HG03558 (cell line): ENCODE measurements around the gene TCF12.

Source experiments
- ATAC-seq: cut with Tn5 transposase; IDR thresholded peaks from one replicate; pipeline ENCODE4 v1.9.1; 2021; ENCODE audit warnings: moderate number of reproducible peaks; ENCODE audit not compliant: unreplicated experiment; ENCODE audit errors: extremely low read depth

Gene TCF12

GRCh38 chr15:56918046-56918938 lies at the start of gene TCF12:
Gene TCF12, plus strand, starts transcription at chr15:56918644. Its CDS starts 1,270 bp downstream, at chr15:56919914.
- ATAC-seq = peak; percentile 60

DNA sequence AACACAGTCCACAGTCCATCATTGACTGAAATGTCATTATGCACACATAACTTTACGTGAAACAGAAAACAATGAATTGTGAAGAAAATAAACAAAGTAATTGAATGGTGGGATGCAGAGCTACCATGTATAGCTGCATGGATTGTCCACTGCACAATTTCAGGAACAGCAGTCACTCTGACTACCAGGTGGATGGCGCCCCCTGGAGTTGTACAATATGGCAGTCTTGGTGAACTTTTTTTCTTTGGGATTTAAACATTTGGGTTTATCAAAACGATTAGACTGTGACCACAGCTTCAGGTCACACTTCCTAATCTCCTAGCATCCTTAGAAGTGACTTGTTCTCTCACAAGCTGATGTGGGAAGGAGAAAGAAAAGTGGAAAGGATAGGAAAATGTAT lies 48.9 kb upstream of the TCF12 start:
- no peak for ATAC-seq

DNA sequence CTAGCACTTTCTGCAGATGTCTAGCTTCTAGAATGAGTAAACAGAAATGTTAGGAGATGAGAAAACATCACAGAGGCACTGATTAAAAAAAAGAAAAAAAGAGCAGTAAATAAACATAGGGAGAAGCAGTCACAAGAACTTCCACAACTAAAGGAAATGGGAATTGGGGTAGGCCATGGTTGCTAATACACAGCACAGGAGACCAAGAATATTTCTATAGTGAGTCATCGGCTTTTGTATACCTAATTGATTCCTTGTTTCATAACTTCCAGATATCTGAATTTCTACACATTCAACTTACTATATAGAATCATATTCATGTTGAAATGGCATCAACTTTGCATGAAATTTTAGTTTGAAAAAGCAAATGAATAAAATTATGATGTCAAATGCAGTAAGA lies 47.3 kb upstream of the TCF12 start:
- no peak for ATAC-seq

- ATAC-seq = no peak
These were observed 46.6 kb upstream of the TCF12 start for GRCh38 chr15:56871867-56872266.

DNA sequence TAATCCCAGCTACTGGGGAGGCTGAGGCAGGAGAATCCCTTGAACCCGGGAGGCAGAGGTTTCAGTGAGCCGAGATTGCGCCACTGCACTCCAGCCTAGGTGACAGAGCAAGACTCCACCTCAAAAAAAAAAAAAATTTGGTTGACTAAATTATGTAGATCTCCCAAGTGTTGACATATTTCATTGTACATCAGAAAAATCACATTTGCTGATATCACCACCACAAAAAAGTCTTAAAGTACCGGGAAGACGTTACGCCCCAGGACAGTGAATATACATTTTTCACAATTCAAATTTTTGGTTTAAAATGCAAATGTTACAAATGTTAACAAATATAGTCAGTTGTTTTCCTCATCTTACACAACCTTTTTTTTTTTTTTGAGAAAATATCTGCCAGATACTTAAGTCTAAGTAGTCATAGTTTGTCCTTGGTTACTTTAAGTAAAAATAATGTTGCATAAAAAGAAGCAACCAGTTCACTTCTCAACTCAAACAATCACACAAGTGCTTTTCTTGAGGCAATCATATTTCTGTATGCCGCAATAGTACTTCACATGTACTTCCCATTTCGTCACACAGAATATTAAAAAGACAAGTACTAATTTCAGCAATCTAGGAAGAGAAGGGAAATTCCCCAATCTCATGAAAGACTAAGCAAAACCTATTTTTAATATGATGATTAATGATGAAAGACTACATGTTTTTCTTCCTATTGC lies 41.0 kb upstream of the TCF12 start:
- ATAC-seq = no peak

DNA sequence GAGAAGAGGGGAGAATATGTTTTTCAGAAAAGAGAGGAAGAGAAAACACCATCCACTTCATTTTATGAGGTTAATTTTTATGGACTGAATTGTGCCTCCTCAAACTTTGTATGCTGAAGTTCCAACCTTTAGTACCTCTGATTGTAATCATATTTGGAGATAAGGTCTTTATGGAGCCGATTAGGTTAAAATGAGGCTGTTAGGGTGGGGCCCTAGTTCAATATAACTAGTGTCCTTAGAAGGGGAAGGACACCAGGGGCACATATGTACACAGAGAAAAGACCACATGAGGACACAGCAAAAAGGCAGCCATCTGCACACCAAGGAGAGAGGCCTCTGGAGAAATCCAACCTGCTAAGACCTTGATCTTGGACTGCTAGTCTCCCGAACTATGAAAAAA lies 38.9 kb upstream of the TCF12 start:
- ATAC-seq = no peak

DNA sequence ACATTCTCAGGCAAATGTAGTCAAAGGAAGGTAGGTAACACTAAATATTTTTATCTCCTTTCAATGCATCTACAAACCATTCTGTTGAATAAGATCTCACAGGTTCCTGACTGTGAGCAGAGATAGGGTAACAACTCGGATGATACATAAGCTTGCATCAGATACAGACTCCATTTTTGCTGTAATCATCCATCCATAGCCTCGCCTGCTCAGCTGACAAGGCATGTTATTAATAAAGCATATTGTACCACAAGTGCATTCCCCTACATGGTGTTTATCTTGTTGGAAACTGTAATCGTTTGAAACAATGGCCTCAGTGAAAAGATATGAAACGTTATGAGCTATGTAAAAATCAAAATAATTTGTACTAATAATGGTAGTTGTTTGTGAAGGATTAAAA lies 35.4 kb upstream of the TCF12 start:
- ATAC-seq = no peak

GRCh38 chr15:56886363-56886931 lies 32.0 kb upstream of the TCF12 start:
- ATAC-seq = no peak

DNA sequence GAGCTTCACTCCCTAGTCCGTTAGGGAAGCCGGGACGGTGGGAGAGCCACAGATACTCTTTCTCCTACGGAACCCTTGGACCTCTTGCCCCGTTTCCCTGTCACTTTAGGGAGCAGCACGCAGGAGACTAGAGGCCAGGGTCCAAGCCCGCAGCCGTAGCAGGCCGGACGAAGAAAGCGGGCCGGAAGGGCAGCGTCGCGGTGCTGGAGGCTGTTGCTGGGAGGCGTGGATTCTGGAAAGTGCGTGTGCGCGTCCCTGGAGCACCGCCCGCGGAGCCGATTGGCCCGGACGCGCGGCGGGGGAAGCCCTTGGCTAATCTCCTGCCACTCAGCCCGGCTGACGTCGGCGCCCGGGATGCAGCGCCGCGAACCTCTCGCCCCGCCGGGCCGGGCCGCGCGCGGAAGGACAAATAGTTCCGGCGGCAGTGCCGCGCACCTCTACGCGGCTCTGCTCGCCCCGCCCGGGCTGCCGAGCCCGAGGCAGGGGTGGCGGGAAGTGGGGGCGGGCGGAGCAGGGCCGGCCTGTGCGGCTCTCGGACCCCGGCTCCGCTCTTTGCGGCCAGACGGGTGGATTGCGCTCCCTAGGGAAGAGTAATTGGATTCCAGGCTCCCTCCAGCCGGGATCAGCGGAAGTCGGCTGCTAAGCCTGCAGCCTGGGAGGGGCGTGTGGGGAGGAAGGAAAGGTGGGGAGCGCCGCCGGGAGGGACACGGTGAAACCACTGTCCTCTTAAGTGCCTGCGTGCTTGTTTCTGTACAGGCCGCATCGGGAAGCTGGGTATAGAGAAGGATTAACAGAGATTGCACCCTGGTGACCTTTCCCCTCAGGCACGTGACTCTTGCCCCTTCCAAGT lies 31.3 kb upstream of the TCF12 start:
- peak; percentile 81 for ATAC-seq

- no peak for ATAC-seq
These were observed 30.5 kb upstream of the TCF12 start for GRCh38 chr15:56887782-56888438.

DNA sequence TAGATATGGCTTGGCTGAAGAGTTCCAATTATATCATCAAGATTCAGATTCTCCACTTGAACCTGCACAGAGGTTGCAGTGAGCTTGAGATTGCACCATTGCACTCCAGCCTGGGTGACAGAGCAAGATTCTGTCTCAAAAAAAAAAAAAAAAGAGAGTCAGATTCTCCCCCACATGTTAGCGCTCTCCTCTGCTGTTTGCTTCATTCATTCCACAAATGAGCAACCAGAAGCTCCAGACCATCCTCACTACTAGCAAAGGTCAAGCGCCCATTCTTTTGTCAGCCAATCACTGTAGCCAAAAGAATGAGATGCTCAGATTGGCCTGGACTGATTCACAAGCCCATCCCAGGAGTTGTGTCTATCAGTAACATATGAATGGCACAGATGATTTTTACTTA lies 28.4 kb upstream of the TCF12 start:
- ATAC-seq = no peak

DNA sequence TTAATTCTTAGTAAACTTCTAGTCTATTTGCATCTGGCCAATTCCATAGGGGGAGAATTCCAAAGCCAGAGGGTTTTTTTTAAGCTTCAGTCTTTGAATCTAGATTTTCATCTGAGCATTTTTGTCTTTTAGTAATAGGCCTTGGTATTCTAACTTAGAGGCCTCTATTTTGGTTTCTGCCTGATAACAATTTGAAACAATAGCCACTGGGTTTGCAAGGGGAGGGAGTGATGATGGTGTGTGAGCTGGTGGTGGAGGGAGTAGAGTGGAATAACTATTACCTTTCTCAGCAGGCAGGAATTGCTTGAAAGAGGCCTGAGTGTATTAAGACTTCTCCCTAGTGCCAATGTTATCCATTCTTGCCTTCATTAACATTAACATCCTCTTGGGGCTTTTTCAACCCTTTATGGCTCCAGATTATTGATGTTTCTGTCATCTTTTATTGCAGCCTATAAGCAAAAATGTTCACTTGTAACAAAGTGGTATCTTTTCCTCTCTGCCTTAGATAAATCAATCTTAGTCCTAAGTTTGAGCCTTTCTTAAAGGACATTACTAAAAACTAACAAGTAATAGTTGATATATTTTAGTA lies 26.5 kb upstream of the TCF12 start:
- no peak for ATAC-seq

GRCh38 chr15:56892659-56893363 lies 25.6 kb upstream of the TCF12 start:
- no peak for ATAC-seq

DNA sequence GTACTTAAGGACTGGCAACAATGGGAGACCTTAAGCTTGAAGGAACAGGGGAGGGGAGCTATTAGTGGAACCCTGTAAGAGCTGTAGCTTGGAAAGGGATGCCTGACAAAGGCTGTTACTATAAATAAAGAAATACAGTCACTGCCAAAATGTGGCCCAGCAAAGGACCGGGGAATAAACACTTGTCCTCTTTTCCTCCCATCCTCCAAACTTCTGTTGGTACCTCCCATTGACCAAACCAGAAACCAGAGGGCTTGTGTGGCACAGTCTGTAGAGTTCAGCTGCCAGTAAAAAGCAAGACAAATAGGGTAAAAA lies 25.1 kb upstream of the TCF12 start:
- no peak for ATAC-seq

GRCh38 chr15:56894601-56895000 lies 23.8 kb upstream of the TCF12 start:
- ATAC-seq = no peak

DNA sequence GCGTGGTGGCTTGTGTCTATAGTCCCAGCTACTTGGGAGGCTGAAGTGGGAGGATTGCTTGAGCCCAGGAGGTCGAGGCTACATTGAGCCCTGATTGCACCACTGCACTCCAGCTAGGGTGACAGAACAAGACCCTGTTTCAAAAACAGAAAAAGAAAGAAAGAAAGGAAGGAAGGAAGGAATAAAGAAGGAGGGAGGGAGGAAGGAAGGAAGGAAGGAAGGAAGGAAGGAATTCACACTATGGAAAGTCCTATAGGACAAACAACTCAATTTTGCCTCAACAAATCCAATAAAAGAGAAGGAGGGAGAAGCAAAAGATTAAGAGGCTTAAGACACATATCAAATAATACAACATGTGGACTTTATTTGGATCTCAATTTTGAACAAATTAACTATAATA lies 16.5 kb upstream of the TCF12 start:
- ATAC-seq = no peak

GRCh38 chr15:56906766-56907165 lies 11.7 kb upstream of the TCF12 start:
- no peak for ATAC-seq

DNA sequence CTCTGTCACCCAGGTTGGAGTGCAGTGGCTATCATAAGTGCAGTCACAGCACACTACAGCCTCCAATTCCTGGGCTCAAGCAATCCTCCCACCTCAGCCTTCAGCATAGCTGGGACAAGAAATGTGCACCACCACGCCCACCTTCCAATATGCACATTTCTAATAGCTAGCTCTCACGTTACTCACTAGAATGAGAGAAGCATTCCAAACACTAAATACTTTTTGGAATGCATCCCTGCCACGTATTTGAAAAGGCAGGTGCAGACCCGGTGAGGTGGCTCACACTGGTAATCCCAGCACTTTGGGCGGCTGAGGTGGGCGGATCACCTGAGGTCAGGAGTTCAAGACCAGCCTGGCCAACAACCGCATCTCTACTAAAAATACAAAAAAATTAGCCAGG lies 7.6 kb upstream of the TCF12 start:
- ATAC-seq = no peak

DNA sequence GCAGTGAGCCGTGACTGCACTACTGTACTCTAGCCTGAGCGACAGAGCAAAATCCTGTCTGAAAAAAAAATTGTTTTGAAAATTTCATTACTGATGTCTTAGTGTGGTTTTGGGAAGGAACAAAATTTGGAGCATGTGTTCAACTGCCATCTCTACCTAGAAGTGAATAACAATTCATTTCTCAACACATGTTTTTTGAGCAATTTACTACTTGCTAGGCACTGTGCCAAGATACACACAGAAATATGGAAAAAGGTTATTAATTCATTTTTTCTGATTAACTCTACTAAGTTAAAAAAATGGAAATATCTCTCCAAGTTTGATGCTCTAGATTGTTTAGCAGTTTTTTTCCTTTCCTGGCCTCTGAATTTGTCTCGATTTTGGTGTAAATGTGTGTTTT lies 5.2 kb upstream of the TCF12 start:
- no peak for ATAC-seq
